ENCODE data around the gene MINAR1. TPM values are rescaled to one million over a fixed set of nuclear protein-coding genes. Genes with fewer than 3 reads are reported as not detected.

The MINAR1 gene, protein sequence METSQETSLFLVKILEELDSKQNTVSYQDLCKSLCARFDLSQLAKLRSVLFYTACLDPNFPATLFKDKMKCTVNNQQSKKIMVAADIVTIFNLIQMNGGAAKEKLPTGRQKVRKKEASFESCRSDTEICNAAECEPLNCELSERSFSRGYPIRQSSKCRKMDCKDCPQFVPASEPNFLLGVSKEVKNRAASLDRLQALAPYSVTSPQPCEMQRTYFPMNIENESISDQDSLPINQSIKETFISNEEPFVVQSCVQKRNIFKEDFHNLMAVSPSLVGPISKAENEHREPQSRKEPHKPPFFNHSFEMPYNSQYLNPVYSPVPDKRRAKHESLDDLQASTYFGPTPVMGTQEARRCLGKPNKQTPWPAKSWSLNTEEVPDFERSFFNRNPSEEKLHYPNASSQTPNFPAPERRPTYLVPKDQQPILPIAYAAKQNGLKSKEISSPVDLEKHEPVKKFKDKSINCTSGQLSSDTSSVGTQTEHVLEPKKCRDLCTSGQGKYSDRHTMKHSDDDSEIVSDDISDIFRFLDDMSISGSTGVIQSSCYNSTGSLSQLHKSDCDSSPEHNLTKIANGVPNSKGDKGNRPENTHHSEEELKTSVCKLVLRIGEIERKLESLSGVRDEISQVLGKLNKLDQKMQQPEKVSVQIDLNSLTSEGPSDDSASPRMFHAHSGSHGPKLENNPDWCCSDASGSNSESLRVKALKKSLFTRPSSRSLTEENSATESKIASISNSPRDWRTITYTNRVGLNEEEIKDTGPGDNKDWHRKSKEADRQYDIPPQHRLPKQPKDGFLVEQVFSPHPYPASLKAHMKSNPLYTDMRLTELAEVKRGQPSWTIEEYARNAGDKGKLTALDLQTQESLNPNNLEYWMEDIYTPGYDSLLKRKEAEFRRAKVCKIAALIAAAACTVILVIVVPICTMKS
- total RNA-seq: 0.49 and 0.63 TPM in 2 replicates

DNA sequence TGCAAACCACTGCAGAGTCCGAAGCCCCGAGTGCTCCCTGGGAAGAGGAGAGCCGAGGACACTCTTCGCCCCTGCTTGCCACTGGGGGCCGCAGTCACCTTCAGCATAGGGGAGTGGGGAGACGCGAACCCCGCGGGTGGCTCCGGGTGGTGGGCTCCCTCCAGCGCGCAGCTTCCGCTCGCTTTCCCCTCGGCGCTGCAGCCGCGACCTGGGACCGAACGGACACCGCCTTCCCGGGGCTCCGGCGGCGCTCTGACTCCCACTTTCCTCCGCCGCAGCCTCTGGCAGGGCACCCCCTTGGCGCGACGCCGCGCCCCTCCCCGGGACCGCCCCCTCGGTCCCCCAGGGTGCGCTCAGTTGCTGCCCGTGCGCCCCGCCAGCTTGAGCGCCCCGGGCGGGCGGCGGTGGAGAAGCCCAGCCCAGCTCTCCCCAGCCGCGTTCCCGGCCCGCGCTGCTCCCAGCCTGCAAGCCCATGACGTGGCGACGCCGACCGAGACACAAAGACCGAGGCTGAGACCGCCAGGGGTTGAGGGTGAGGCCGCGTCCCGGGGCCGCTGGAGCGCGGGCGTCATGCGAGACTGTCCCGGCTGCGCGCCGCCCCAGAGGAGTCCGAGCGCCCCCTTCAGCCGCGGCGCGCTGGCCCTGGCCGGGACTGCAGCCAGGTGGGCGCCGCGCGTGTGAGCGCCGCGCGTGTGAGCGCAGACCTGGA lies at the start of gene MINAR1:
MINAR1 (plus strand) TSS at position 701 of the 709 bp plus-strand sequence. CDS start 23,812 bp downstream, outside the sequence.

Other genes starting within 250 kb of the MINAR1 start
- not detected in 2 replicates for gene ANKRD34C, start 149.6 kb upstream of the MINAR1 start, total RNA-seq
- gene TMED3, start 121.2 kb upstream of the MINAR1 start, total RNA-seq: 126 TPM in 2 replicates

Measured in mesangial cell (primary cell).